B cell (primary cell): ENCODE measurements around the gene CLCN3. TPM values are rescaled to one million over a fixed set of nuclear protein-coding genes. Genes with fewer than 3 reads are reported as not detected.

Experiments used
- ATAC-seq: fragments of 200-7000 bp; cut with Tn5 transposase; one replicate; pipeline ENCODE4 v1.10.0; 2021; ENCODE audit warnings: low read depth, mild to moderate bottlenecking, moderate number of reproducible peaks, moderate library complexity
- CTCF ChIA-PET: fragments of 350-600 bp; sonication (Branson Sonifier 250); formaldehyde crosslinking; loops from one replicate; lab custom pipeline; 2021; ENCODE audit warnings: antibody characterized with exemption, inconsistent platforms; lab: Charles Lee
- POLR2A ChIA-PET: fragments of 350-600 bp; sonication (Branson Sonifier 250); formaldehyde crosslinking; loops from one replicate; lab custom pipeline; 2021; ENCODE audit warnings: antibody characterized with exemption; lab: Charles Lee
- DNase-seq: peaks from one replicate; pipeline ENCODE4 v3.0.0; 2013
- H2AFZ ChIP-seq: 2 replicates; pipeline ENCODE4 v1.6.1; 2012; ENCODE audit warnings: mild to moderate bottlenecking, low read depth, low read length; ENCODE audit not compliant: insufficient read depth, poor library complexity, severe bottlenecking
- H3K27ac ChIP-seq, 2 donors: 1 replicate in 1 of 2; 2 replicates in 1 of 2; pipeline ENCODE4 v1.5.1; 2012 to 2013; ENCODE audit warnings: low read length in 2 of 2, mild to moderate bottlenecking in 2 of 2, moderate library complexity in 1 of 2
- H3K27me3 ChIP-seq, 4 experiments: fragments of 200-600 bp in 1 of 4; sonication (generic) in 1 of 4; replicated peaks in 1 of 4; 1 replicate in 2 of 4; 2 replicates in 2 of 4; pipeline versions ENCODE4 v1.6.1 to v1.7.0; 2013 to 2016; ENCODE audit warnings: low read length in 3 of 4, mild to moderate bottlenecking in 2 of 4, mixed read lengths in 1 of 4, moderate library complexity in 1 of 4; ENCODE audit not compliant: insufficient read depth in 4 of 4, control insufficient read depth in 3 of 4; ENCODE audit errors: control extremely low read depth in 1 of 4
- H3K36me3 ChIP-seq, 2 experiments: replicated peaks in 1 of 2; 1 replicate in 1 of 2; 2 replicates in 1 of 2; pipeline versions ENCODE4 v1.6.1 to v1.7.1; 2013; ENCODE audit warnings: low read length in 1 of 2; ENCODE audit not compliant: insufficient read depth in 2 of 2, control insufficient read depth in 1 of 2; ENCODE audit errors: control extremely low read depth in 1 of 2, extremely low read depth in 1 of 2
- H3K4me1 ChIP-seq, 2 donors: fragments of 200-600 bp in 1 of 2; sonication (generic) in 1 of 2; 1 replicate in 1 of 2; 2 replicates in 1 of 2; pipeline versions ENCODE4 v1.5.1 to v1.6.1; 2013 to 2017; ENCODE audit warnings: low read length in 2 of 2; ENCODE audit not compliant: control insufficient read depth in 2 of 2, insufficient read depth in 2 of 2
- H3K4me2 ChIP-seq: replicated peaks from 2 replicates; pipeline ENCODE3; 2012; ENCODE audit warnings: mild to moderate bottlenecking, low read depth, low read length; ENCODE audit not compliant: poor library complexity, severe bottlenecking
- H3K4me3 ChIP-seq, 5 experiments: fragments of 200-600 bp in 1 of 5; sonication (generic) in 1 of 5; 1 replicate in 3 of 5; 2 replicates in 2 of 5; pipeline versions ENCODE4 v1.5.1 to v1.7.0; 2011 to 2016; ENCODE audit warnings: low read length in 4 of 5, mild to moderate bottlenecking in 4 of 5, low read depth in 2 of 5, control low read depth in 1 of 5, moderate library complexity in 1 of 5; ENCODE audit not compliant: insufficient read depth in 1 of 5; ENCODE audit errors: control extremely low read depth in 1 of 5, extremely low read depth in 1 of 5
- H3K79me2 ChIP-seq: fragments of 200-600 bp; sonication (generic); one replicate; pipeline ENCODE4 v1.6.0; 2016; ENCODE audit warnings: low read length; ENCODE audit not compliant: control insufficient read depth, insufficient read depth
- H3K9ac ChIP-seq: fragments of 200-600 bp; sonication (generic); 2 replicates; pipeline ENCODE4 v1.6.1; 2017; ENCODE audit warnings: mild to moderate bottlenecking, low read length, moderate library complexity
- H3K9me3 ChIP-seq, 3 donors: one replicate each; pipeline versions ENCODE4 v1.6.1 to v1.7.1; 2013; ENCODE audit warnings: low read length in 2 of 3; ENCODE audit not compliant: control insufficient read depth in 2 of 3, insufficient read depth in 1 of 3; ENCODE audit errors: control extremely low read depth in 1 of 3
- H4K20me1 ChIP-seq: 2 replicates; pipeline ENCODE4 v1.6.0; 2012; ENCODE audit warnings: mild to moderate bottlenecking, low read length; ENCODE audit not compliant: insufficient read depth, control insufficient read depth, poor library complexity, severe bottlenecking
- H3K27ac Mint-ChIP-seq: one replicate; pipeline ENCODE4 v1.8.0; 2021; ENCODE audit warnings: mixed read lengths
- H3K27me3 Mint-ChIP-seq: one replicate; pipeline ENCODE4 v1.8.0; 2021; ENCODE audit warnings: mixed read lengths
- H3K4me1 Mint-ChIP-seq: one replicate; pipeline ENCODE4 v1.8.0; 2021; ENCODE audit warnings: mixed read lengths
- H3K4me3 Mint-ChIP-seq: one replicate; pipeline ENCODE4 v1.8.0; 2021; ENCODE audit warnings: mixed read lengths
- H3K9me3 Mint-ChIP-seq: one replicate; pipeline ENCODE4 v1.8.0; 2022; ENCODE audit warnings: mixed read lengths; ENCODE audit not compliant: insufficient read depth
- EZH2 ChIP-seq: IDR thresholded peaks from 2 replicates; pipeline ENCODE4 v1.6.1; 2012; ENCODE audit warnings: borderline replicate concordance, low read depth, mild to moderate bottlenecking, moderate library complexity, low read length; ENCODE audit not compliant: insufficient read depth, poor library complexity, severe bottlenecking
- WGBS: methylation state at CpG from one replicate; pipeline ENCODE4 v1.1.5; 2013; ENCODE audit warnings: missing lambda C conversion rate; ENCODE audit not compliant: insufficient coverage; 5-methylcytosine and 5-hydroxymethylcytosine counted together
- intact Hi-C: fragments of 100-400 bp; cut with micrococcal nuclease; formaldehyde crosslinking; loops from one replicate; pipeline ENCODE4 v1.10.0; 2022
- polyA plus RNA-seq: library from polyadenylated mRNA; depleted of rRNA; stranded (reverse); fragments of >200 nt; gene quantifications from 2 replicates; pipeline ENCODE4 v1.2.3, GENCODE V29; 2012
- total RNA-seq, 2 donors: library from RNA; stranded (reverse); fragments of 120-200 nt in 1 of 2; gene quantifications; 1 replicate in 1 of 2; 2 replicates in 1 of 2; pipeline versions ENCODE4 v1.2.3 to v1.2.4, GENCODE V29; 2013 to 2022
- TF ChIP-seq, protein P1 (sequence below): fragments of 200-600 bp; IDR thresholded peaks from one replicate; pipeline ENCODE4 v1.8.0; 2022; ENCODE audit warnings: antibody characterized with exemption, mild to moderate bottlenecking

Gene CLCN3
- total and polyA plus RNA-seq, 2 donors (not counting 1 experiment from before 2014, with no cell fraction given): 5.0 to 32.7 TPM

DNA sequence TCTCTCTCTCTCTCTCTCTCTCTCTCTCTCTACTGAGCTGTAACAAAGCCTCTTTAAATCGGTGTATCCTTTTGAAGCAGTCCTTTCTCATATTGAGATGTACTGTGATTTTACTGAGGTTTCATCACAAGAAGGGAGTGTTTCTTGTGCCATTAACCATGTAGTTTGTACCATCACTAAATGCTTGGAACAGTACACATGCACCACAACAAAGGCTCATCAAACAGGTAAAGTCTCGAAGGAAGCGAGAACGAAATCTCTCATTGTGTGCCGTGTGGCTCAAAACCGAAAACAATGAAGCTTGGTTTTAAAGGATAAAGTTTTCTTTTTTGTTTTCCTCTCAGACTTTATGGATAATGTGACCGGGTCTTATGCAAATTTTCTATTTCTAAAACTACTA is 100.2 kb downstream of the CLCN3 start:
- POLR2A ChIA-PET: no interaction called here
- H3K9me3 ChIP-seq: no peaks in the 10 kb centered on the region
- H3K4me3 ChIP-seq: no peak overlapping the region
- H3K4me1 Mint-ChIP-seq: no peaks in the 10 kb centered on the region
- H3K4me2 ChIP-seq: no peak overlapping the region
- no peaks in the 10 kb centered on the region for H3K4me1 ChIP-seq
- H3K36me3 ChIP-seq: peaks cover 11% of the 10 kb centered on the region in 2 experiments
- DNase-seq (no peak), ATAC-seq (no peak)
- H3K27ac ChIP-seq: no peak overlapping the region
- no peaks in the 10 kb centered on the region for H3K27me3 Mint-ChIP-seq
- H4K20me1 ChIP-seq: no peaks in the 10 kb centered on the region
- H3K9me3 Mint-ChIP-seq: no peaks in the 10 kb centered on the region
- no peaks in the 10 kb centered on the region for H3K27me3 ChIP-seq
- no peak overlapping the region for H3K4me3 Mint-ChIP-seq
- WGBS: no CpG with 5 or more reads among the region's 7 CpGs
- intact Hi-C loops: no loop called here
- CTCF ChIA-PET: no interaction called here
- H2AFZ ChIP-seq: no peak overlapping the region
- H3K9ac ChIP-seq: no peak overlapping the region
- H3K79me2 ChIP-seq: no peaks in the 10 kb centered on the region
- no peak overlapping the region for H3K27ac Mint-ChIP-seq
- no peak for TF ChIP-seq EZH2
- TF ChIP-seq, protein P1, sequence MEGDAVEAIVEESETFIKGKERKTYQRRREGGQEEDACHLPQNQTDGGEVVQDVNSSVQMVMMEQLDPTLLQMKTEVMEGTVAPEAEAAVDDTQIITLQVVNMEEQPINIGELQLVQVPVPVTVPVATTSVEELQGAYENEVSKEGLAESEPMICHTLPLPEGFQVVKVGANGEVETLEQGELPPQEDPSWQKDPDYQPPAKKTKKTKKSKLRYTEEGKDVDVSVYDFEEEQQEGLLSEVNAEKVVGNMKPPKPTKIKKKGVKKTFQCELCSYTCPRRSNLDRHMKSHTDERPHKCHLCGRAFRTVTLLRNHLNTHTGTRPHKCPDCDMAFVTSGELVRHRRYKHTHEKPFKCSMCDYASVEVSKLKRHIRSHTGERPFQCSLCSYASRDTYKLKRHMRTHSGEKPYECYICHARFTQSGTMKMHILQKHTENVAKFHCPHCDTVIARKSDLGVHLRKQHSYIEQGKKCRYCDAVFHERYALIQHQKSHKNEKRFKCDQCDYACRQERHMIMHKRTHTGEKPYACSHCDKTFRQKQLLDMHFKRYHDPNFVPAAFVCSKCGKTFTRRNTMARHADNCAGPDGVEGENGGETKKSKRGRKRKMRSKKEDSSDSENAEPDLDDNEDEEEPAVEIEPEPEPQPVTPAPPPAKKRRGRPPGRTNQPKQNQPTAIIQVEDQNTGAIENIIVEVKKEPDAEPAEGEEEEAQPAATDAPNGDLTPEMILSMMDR: no peak

DNA sequence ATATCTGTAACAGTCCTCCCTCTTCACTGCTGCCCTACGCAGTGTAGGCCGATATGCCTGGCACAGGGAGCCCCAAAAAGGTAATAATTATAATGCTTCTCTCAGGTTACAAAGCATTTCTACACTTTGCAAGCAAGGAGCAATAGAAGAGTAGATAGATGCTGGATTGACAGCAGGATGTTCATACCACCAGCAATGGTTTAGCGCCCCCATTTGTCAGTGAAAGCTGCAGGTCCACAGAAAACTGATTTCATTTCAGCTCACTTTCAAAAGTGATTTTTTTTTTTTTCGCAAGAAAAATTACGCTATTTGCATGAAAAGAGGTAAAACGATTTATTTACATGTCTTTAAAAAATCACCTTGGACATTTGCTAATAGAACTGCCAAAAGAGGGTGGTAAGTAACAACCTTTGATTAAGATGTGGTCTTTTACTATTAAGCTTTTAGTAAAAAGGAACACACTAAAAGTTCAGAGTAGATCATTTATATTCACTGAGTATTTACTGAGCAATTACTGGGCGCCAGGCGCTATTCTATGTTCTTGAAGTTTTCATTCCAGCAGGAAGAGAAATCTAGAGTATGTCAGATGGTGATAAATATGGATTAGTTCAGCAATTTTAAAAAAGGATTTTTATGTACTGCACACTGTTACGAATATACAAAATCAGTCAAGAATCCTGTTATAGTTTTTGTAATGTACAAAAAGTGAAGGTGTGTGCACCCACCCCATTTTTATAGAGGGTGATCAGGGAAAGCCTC is 103.0 kb downstream of the CLCN3 start:
- H3K4me3 Mint-ChIP-seq: no peak overlapping the region
- Histone ChIP-seq H2AFZ (no peak overlapping the region), H3K79me2 (no peaks in the 10 kb centered on the region), H3K4me2 (no peak overlapping the region), H3K9ac (no peak overlapping the region), H3K9me3 (no peaks in the 10 kb centered on the region), H4K20me1 (no peaks in the 10 kb centered on the region), H3K27ac (no peak overlapping the region), H3K4me3 (no peak overlapping the region), H3K4me1 (no peaks in the 10 kb centered on the region), H3K27me3 (no peaks in the 10 kb centered on the region), H3K36me3 (peaks cover 7 to 8% of the 10 kb centered on the region in 2 experiments)
- WGBS: 100% methylated on average over 1 of the region's 9 CpGs
- no peaks in the 10 kb centered on the region for H3K4me1 Mint-ChIP-seq
- no peak for TF ChIP-seq EZH2
- TF ChIP-seq, protein P1: no peak
- H3K27ac Mint-ChIP-seq: no peak overlapping the region
- ChIA-PET POLR2A (no interaction called here), CTCF (interaction anchor here (1.0 kb wide), 1 partner anchor 110 kb away, joined by 4 read pairs; no protein-coding TSS in a partner anchor)
- no peak for ATAC-seq
- no peaks in the 10 kb centered on the region for H3K27me3 Mint-ChIP-seq
- intact Hi-C loops: no loop called here
- DNase-seq: no peak
- no peaks in the 10 kb centered on the region for H3K9me3 Mint-ChIP-seq
